H9 (cell line): ENCODE measurements around the gene TRIM26. TPM values are rescaled to one million over a fixed set of nuclear protein-coding genes. Genes with fewer than 3 reads are reported as not detected.

Experiments used
- DNase-seq: peaks from one replicate; pipeline ENCODE4 v3.0.0-alpha.2; 2017
- H2AFZ ChIP-seq: one replicate; pipeline ENCODE4 v1.6.1; 2013; ENCODE audit warnings: mild to moderate bottlenecking, low read length, control low read depth, moderate library complexity
- H2AK5ac ChIP-seq: 2 replicates; pipeline ENCODE4 v1.6.1; 2013; ENCODE audit warnings: low read length, control low read depth, mixed read lengths; ENCODE audit not compliant: insufficient read length
- H2BK120ac ChIP-seq: one replicate; pipeline ENCODE4 v1.6.1; 2013; ENCODE audit warnings: low read depth, mild to moderate bottlenecking, low read length, control low read depth, inconsistent platforms; ENCODE audit not compliant: poor library complexity, severe bottlenecking
- H2BK12ac ChIP-seq: 2 replicates; pipeline ENCODE4 v1.6.1; 2013; ENCODE audit warnings: low read length, control low read depth, mixed read lengths, low read depth; ENCODE audit not compliant: insufficient read length
- H2BK15ac ChIP-seq: 2 replicates; pipeline ENCODE4 v1.6.1; 2013; ENCODE audit warnings: low read depth, low read length, control low read depth
- H2BK20ac ChIP-seq: one replicate; pipeline ENCODE4 v1.6.1; 2013; ENCODE audit warnings: low read depth, mild to moderate bottlenecking, low read length, control low read depth, inconsistent platforms; ENCODE audit not compliant: poor library complexity, severe bottlenecking
- H2BK5ac ChIP-seq: 2 replicates; pipeline ENCODE4 v1.6.1; 2013; ENCODE audit warnings: low read length, control low read depth, mixed read lengths; ENCODE audit not compliant: insufficient read length
- H3K14ac ChIP-seq: 2 replicates; pipeline ENCODE4 v1.6.1; 2013; ENCODE audit warnings: low read length, control low read depth; ENCODE audit not compliant: insufficient read depth
- H3K18ac ChIP-seq: 2 replicates; pipeline ENCODE4 v1.6.1; 2013; ENCODE audit warnings: low read depth, mild to moderate bottlenecking, mixed read lengths, low read length, control low read depth; ENCODE audit not compliant: insufficient read length
- H3K23ac ChIP-seq: 2 replicates; pipeline ENCODE4 v1.6.1; 2013; ENCODE audit warnings: low read length, control low read depth, mixed read lengths, low read depth; ENCODE audit not compliant: insufficient read length
- H3K23me2 ChIP-seq: 2 replicates; pipeline ENCODE4 v1.6.1; 2013; ENCODE audit warnings: low read depth, mild to moderate bottlenecking, mixed read lengths, low read length, control low read depth; ENCODE audit not compliant: insufficient read length, poor library complexity, severe bottlenecking
- H3K27ac ChIP-seq: 2 replicates; pipeline ENCODE4 v1.5.1; 2013; ENCODE audit warnings: low read length, control low read depth, mixed read lengths, low read depth; ENCODE audit not compliant: insufficient read length
- H3K27me3 ChIP-seq: 2 replicates; pipeline ENCODE4 v1.6.1; 2013; ENCODE audit warnings: low read length, control low read depth, inconsistent platforms; ENCODE audit not compliant: insufficient read depth
- H3K4ac ChIP-seq: 2 replicates; pipeline ENCODE4 v1.6.1; 2013; ENCODE audit warnings: low read depth, mild to moderate bottlenecking, control low read depth, inconsistent platforms, low read length, moderate library complexity
- H3K4me1 ChIP-seq: 2 replicates; pipeline ENCODE4 v1.6.1; 2013; ENCODE audit warnings: low read length, control low read depth, inconsistent platforms; ENCODE audit not compliant: insufficient read depth
- H3K4me2 ChIP-seq: 2 replicates; pipeline ENCODE4 v1.6.1; 2013; ENCODE audit warnings: low read length, control low read depth, mixed read lengths; ENCODE audit not compliant: insufficient read length, insufficient read depth
- H3K56ac ChIP-seq: 2 replicates; pipeline ENCODE4 v1.6.1; 2013; ENCODE audit warnings: low read depth, mild to moderate bottlenecking, mixed read lengths, low read length, control low read depth; ENCODE audit not compliant: insufficient read length
- H3K79me1 ChIP-seq: 2 replicates; pipeline ENCODE4 v1.6.1; 2013; ENCODE audit warnings: low read depth, mild to moderate bottlenecking, moderate library complexity, low read length, control low read depth, inconsistent platforms; ENCODE audit not compliant: insufficient read depth, poor library complexity, severe bottlenecking
- H3K79me2 ChIP-seq: 2 replicates; pipeline ENCODE4 v1.6.1; 2013; ENCODE audit warnings: low read length, control low read depth, inconsistent platforms; ENCODE audit not compliant: insufficient read depth
- H3K9ac ChIP-seq: 2 replicates; pipeline ENCODE4 v1.6.1; 2013; ENCODE audit warnings: low read length, control low read depth, mixed read lengths; ENCODE audit not compliant: insufficient read length; ENCODE audit errors: extremely low read depth
- H3K9me3 ChIP-seq: one replicate; pipeline ENCODE4 v1.6.1; 2013; ENCODE audit warnings: low read depth, low read length, inconsistent platforms; ENCODE audit not compliant: control insufficient read depth
- H3T11ph ChIP-seq: one replicate; pipeline ENCODE4 v1.6.1; 2013; ENCODE audit warnings: mild to moderate bottlenecking, low read length, control low read depth, inconsistent platforms
- H4K20me1 ChIP-seq: one replicate; pipeline ENCODE4 v1.6.1; 2013; ENCODE audit not compliant: control insufficient read depth, insufficient read length, insufficient read depth
- H4K5ac ChIP-seq: 2 replicates; pipeline ENCODE4 v1.6.1; 2013; ENCODE audit warnings: low read depth, mild to moderate bottlenecking, mixed read lengths, low read length, control low read depth; ENCODE audit not compliant: insufficient read length
- H4K8ac ChIP-seq: replicated peaks from 2 replicates; pipeline ENCODE4 v1.6.1; 2013; ENCODE audit warnings: low read length, control low read depth, mixed read lengths, low read depth; ENCODE audit not compliant: insufficient read length
- H4K91ac ChIP-seq: 2 replicates; pipeline ENCODE4 v1.6.1; 2013; ENCODE audit warnings: low read depth, mild to moderate bottlenecking, moderate library complexity, mixed read lengths, low read length, control low read depth; ENCODE audit not compliant: insufficient read length
- H3K27ac Mint-ChIP-seq, 3 experiments: 2 replicates in 2 of 3; 3 replicates in 1 of 3; pipeline ENCODE4 v1.8.0; 2020 to 2021; ENCODE audit warnings: mixed read lengths in 3 of 3, mild to moderate bottlenecking in 1 of 3, moderate library complexity in 1 of 3
- H3K27me3 Mint-ChIP-seq: 2 replicates; pipeline ENCODE4 v1.8.0; 2021; ENCODE audit warnings: low read depth, mild to moderate bottlenecking, moderate library complexity, mixed read lengths
- H3K36me3 Mint-ChIP-seq, 3 experiments: 2 replicates in 2 of 3; 3 replicates in 1 of 3; pipeline ENCODE4 v1.8.0; 2020 to 2021; ENCODE audit warnings: low read depth in 3 of 3, mixed read lengths in 3 of 3; ENCODE audit not compliant: insufficient read depth in 1 of 3
- H3K4me1 Mint-ChIP-seq, 2 experiments: 2 replicates each; pipeline ENCODE4 v1.8.0; 2020; ENCODE audit warnings: mixed read lengths in 2 of 2
- H3K4me3 Mint-ChIP-seq, 2 experiments: 2 replicates in 1 of 2; 3 replicates in 1 of 2; pipeline ENCODE4 v1.8.0; 2020 to 2021; ENCODE audit warnings: mild to moderate bottlenecking in 2 of 2, mixed read lengths in 2 of 2, moderate library complexity in 1 of 2
- H3K9me3 Mint-ChIP-seq, 2 experiments: 2 replicates in 1 of 2; 3 replicates in 1 of 2; pipeline ENCODE4 v1.8.0; 2020; ENCODE audit warnings: mild to moderate bottlenecking in 2 of 2, mixed read lengths in 2 of 2, moderate library complexity in 1 of 2
- CTCF ChIP-seq: fragments of 200-600 bp; sonication (generic); conservative IDR thresholded peaks from 3 replicates; pipeline ENCODE4 v1.8.0; 2021; ENCODE audit warnings: antibody characterized with exemption, mild to moderate bottlenecking
- WGBS: extraction: QIAGEN DNeasy Blood & Tissue Kit; methylation state at CpG from one replicate; pipeline ENCODE4 v1.1.7; 2013; ENCODE audit warnings: missing lambda C conversion rate, low lambda C conversion rate, mixed read lengths; ENCODE audit not compliant: insufficient read length; ENCODE audit errors: extremely low coverage; 5-methylcytosine and 5-hydroxymethylcytosine counted together
- total RNA-seq: library from RNA; stranded (reverse); gene quantifications from 2 replicates; pipeline ENCODE4 v1.2.1, GENCODE V29; 2021

The TRIM26 gene
- total RNA-seq, 1 experiment from 2014 or later = 35.8 TPM

DNA sequence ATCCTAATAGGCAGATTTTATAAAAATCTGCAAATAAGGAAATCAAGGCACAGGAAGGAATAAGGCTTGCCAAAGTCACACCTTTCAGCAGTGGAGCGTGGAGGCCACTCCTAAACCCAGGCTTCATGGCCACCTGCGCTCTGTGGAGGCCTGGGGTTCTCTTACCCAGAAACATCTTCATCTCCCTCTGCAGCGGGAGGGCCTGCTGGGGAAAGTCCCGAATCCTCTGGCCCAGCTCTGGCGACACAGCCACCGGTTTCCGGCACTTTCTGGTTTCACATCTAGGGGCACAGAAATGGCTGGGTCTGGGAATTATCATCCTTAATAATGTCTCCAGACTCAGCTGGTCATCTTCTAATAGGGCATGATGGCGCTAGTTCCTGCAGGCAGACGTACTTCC is 56.4 kb downstream of the TRIM26 start:
- H2BK120ac ChIP-seq = no peak overlapping the region
- no peak overlapping the region for H3T11ph ChIP-seq
- no peak overlapping the region for H3K9ac ChIP-seq
- H3K36me3 Mint-ChIP-seq = no peaks in the 10 kb centered on the region
- H2BK12ac ChIP-seq = no peak overlapping the region
- H3K27ac ChIP-seq = no peak overlapping the region
- H3K4me1 Mint-ChIP-seq = peaks cover 2% of the 10 kb centered on the region in 2 experiments; a peak in 1 of 4 replicates
- H3K4ac ChIP-seq = no peak overlapping the region
- H3K4me2 ChIP-seq = no peak overlapping the region
- H2AK5ac ChIP-seq = no peak overlapping the region
- no peak overlapping the region for H3K23ac ChIP-seq
- H4K5ac ChIP-seq = no peak overlapping the region
- no peak overlapping the region for H3K14ac ChIP-seq
- no peak for TF ChIP-seq CTCF
- no peaks in the 10 kb centered on the region for H3K9me3 ChIP-seq
- H3K79me1 ChIP-seq = no peaks in the 10 kb centered on the region
- H2BK15ac ChIP-seq = no peak overlapping the region
- H2BK5ac ChIP-seq = no peak overlapping the region
- no peaks in the 10 kb centered on the region for H3K9me3 Mint-ChIP-seq
- no peak for DNase-seq
- H3K4me1 ChIP-seq = no peaks in the 10 kb centered on the region
- no peak overlapping the region for H4K91ac ChIP-seq
- H2AFZ ChIP-seq = no peak overlapping the region
- no peak overlapping the region for H3K18ac ChIP-seq
- H3K4me3 Mint-ChIP-seq = no peak overlapping the region
- no peaks in the 10 kb centered on the region for H3K79me2 ChIP-seq
- H4K8ac ChIP-seq = no peak overlapping the region
- no CpG with 5 or more reads among the region's 9 CpGs for WGBS
- no peak overlapping the region for H3K27ac Mint-ChIP-seq
- H3K23me2 ChIP-seq = no peaks in the 10 kb centered on the region
- H4K20me1 ChIP-seq = no peaks in the 10 kb centered on the region
- no peaks in the 10 kb centered on the region for H3K27me3 ChIP-seq
- H3K27me3 Mint-ChIP-seq = peaks cover 70% of the 10 kb centered on the region
- H2BK20ac ChIP-seq = no peak overlapping the region
- no peak overlapping the region for H3K56ac ChIP-seq
